ENCODE measurements around the gene INPP5D. TPM values are rescaled to one million over a fixed set of nuclear protein-coding genes. Genes with fewer than 3 reads are reported as not detected.
"Not testable (repeated sequence)": the region's sequence is repeated elsewhere in the genome, so short reads cannot be mapped to it uniquely, and the experiment has no call there.

The INPP5D gene
- total RNA-seq, 1 donor from 2014 or later, result 4.9 TPM

- peaks cover 6% of the 10 kb centered on the region for H3K27me3 ChIP-seq (ENCODE audit: low read depth)
These were observed 62.4 kb downstream of the INPP5D start for GRCh38 chr2:233122541-233122940.

GRCh38 chr2:233123576-233123975 is 63.4 kb downstream of the INPP5D start:
- H3K27ac ChIP-seq (replicated peaks); DNase-seq; H3K4me3 ChIP-seq; H3K9me3 ChIP-seq (replicated peaks); H3K4me1 ChIP-seq; intact Hi-C loops (cut with micrococcal nuclease): not testable (repeated sequence)
- Histone ChIP-seq H3K27me3 (ENCODE audit: low read depth) (peaks cover 11% of the 10 kb centered on the region), H3K36me3 (peaks cover 13% of the 10 kb centered on the region)

More at GRCh38 chr2:233122541-233122940, 62.4 kb downstream of the INPP5D start:
- intact Hi-C loops (cut with micrococcal nuclease), result no loop called here
- H3K36me3 ChIP-seq, result peaks cover 13% of the 10 kb centered on the region
- H3K9me3 ChIP-seq (replicated peaks), result no peaks in the 10 kb centered on the region
- H3K4me3 ChIP-seq, result no peak overlapping the region
- no peak for DNase-seq
- no peak overlapping the region for H3K27ac ChIP-seq (replicated peaks)
- no peak for TF ChIP-seq CTCF (IDR thresholded peaks at IDR 0.05; ENCODE audit: borderline replicate concordance)
- peaks cover 6% of the 10 kb centered on the region for H3K4me1 ChIP-seq

GRCh38 chr2:233124421-233125080 is 64.4 kb downstream of the INPP5D start:
- H3K9me3 ChIP-seq (replicated peaks), result no peaks in the 10 kb centered on the region
- H3K4me1 ChIP-seq, result no peaks in the 10 kb centered on the region
- peaks cover 13% of the 10 kb centered on the region for H3K36me3 ChIP-seq
- TF ChIP-seq CTCF (IDR thresholded peaks at IDR 0.05; ENCODE audit: borderline replicate concordance), result no peak
- peaks cover 20% of the 10 kb centered on the region for H3K27me3 ChIP-seq (ENCODE audit: low read depth)
- no peak for DNase-seq
- H3K27ac ChIP-seq (replicated peaks), result no peak overlapping the region
- intact Hi-C loops (cut with micrococcal nuclease), result no loop called here
- H3K4me3 ChIP-seq, result no peak overlapping the region

GRCh38 chr2:233125455-233126065 is 65.4 kb downstream of the INPP5D start:
- H3K4me3 ChIP-seq, result no peak overlapping the region
- intact Hi-C loops (cut with micrococcal nuclease), result no loop called here
- H3K27me3 ChIP-seq (ENCODE audit: low read depth), result peaks cover 20% of the 10 kb centered on the region
- no peak overlapping the region for H3K27ac ChIP-seq (replicated peaks)
- peaks cover 13% of the 10 kb centered on the region for H3K36me3 ChIP-seq
- no peaks in the 10 kb centered on the region for H3K4me1 ChIP-seq
- no peak for TF ChIP-seq CTCF (IDR thresholded peaks at IDR 0.05; ENCODE audit: borderline replicate concordance)
- DNase-seq, result no peak
- no peaks in the 10 kb centered on the region for H3K9me3 ChIP-seq (replicated peaks)

GRCh38 chr2:233129351-233129978 is 69.3 kb downstream of the INPP5D start:
- DNase-seq, result no peak
- Histone ChIP-seq H3K36me3 (peaks cover 20% of the 10 kb centered on the region), H3K27me3 (ENCODE audit: low read depth) (peaks cover 26% of the 10 kb centered on the region), H3K9me3 (replicated peaks) (no peaks in the 10 kb centered on the region), H3K4me1 (no peaks in the 10 kb centered on the region), H3K27ac (replicated peaks) (no peak overlapping the region), H3K4me3 (no peak overlapping the region)
- intact Hi-C loops (cut with micrococcal nuclease), result no loop called here
- TF ChIP-seq CTCF (IDR thresholded peaks at IDR 0.05; ENCODE audit: borderline replicate concordance), result no peak

- peaks cover under 1% of the 10 kb centered on the region for H3K9me3 ChIP-seq (replicated peaks)
- H3K4me3 ChIP-seq, result no peak overlapping the region
- H3K27ac ChIP-seq (replicated peaks), result no peak overlapping the region
- no peak for DNase-seq
- H3K36me3 ChIP-seq, result peaks cover 20% of the 10 kb centered on the region
- no peaks in the 10 kb centered on the region for H3K4me1 ChIP-seq
- no peak for TF ChIP-seq CTCF (IDR thresholded peaks at IDR 0.05; ENCODE audit: borderline replicate concordance)
- intact Hi-C loops (cut with micrococcal nuclease), result no loop called here
- peaks cover 26% of the 10 kb centered on the region for H3K27me3 ChIP-seq (ENCODE audit: low read depth)
These were observed 69.9 kb downstream of the INPP5D start for GRCh38 chr2:233130024-233130423.
